ENCODE measurements around the gene CLASRP.
"Not testable (repeated sequence)": the region's sequence is repeated elsewhere in the genome, so short reads cannot be mapped to it uniquely, and the experiment has no call there.

CLASRP gene, protein sequence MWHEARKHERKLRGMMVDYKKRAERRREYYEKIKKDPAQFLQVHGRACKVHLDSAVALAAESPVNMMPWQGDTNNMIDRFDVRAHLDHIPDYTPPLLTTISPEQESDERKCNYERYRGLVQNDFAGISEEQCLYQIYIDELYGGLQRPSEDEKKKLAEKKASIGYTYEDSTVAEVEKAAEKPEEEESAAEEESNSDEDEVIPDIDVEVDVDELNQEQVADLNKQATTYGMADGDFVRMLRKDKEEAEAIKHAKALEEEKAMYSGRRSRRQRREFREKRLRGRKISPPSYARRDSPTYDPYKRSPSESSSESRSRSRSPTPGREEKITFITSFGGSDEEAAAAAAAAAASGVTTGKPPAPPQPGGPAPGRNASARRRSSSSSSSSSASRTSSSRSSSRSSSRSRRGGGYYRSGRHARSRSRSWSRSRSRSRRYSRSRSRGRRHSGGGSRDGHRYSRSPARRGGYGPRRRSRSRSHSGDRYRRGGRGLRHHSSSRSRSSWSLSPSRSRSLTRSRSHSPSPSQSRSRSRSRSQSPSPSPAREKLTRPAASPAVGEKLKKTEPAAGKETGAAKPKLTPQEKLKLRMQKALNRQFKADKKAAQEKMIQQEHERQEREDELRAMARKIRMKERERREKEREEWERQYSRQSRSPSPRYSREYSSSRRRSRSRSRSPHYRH

GRCh38 chr19:45038931-45039893 is at the start of gene CLASRP:
TSS of gene CLASRP (plus strand) at chr19:45039045. CDS start at chr19:45040213, 1,168 bp downstream.
- DNase-seq, result peak; percentile 73 to 81

DNA sequence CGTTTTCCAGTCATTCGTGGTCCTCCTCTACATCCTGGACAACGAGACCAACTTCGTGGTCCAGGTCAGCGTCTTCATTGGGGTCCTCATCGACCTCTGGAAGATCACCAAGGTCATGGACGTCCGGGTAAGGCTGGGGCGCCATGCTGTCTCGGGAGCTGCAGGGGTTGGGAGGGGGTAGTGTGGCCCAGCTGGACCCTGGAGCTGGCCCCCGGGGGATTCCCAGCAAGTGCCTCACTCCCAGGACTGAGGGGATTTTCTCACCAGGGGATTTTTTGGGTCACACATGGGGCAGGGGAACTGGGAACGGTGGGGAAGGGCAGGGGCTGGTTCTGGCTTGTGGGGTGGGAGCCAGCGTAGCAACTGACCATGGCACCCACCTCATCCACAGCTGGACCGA is 48.4 kb upstream of the CLASRP start:
- no peak for DNase-seq

GRCh38 chr19:44990966-44991365 is 47.9 kb upstream of the CLASRP start:
- DNase-seq, result no peak

GRCh38 chr19:44992336-44993163 is 46.3 kb upstream of the CLASRP start:
- DNase-seq, result no peak

- no peak for DNase-seq
Observed at GRCh38 chr19:44993526-44993925, 45.3 kb upstream of the CLASRP start.

DNA sequence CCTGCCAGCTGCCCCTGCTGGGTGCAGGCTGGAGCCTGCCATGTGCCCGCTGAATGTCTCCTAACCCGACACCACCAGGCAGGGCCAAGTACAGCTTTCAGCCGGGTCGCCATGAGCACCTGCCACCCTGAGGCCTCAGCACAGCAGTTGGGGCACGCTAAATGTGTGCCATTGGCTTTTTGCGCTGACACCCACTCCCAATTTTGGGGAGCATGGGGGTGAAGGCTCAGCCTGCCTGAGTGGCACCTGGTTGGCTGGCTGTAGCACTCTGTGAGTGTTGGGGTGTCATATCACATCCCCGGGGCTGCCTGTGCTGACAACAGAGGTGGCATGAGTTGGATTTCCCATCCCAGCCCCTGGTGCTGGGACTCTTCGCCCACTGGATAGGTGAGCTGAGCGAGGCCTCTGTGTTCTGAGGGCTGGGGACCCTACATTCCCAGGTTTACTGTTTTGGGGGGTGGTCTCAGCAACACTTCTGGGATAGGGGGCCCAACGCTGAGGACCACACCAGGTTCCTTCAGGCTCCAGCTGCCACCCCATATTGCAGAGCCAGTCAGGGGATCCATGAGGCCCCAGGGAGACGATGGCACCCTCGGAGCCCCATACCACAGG is 44.8 kb upstream of the CLASRP start:
- no peak for DNase-seq

GRCh38 chr19:44998025-44998424 is 40.8 kb upstream of the CLASRP start:
- no peak for DNase-seq

- DNase-seq, result not testable (repeated sequence)
Observed at GRCh38 chr19:44999131-44999925, 39.5 kb upstream of the CLASRP start.

- not testable (repeated sequence) for DNase-seq
Observed at GRCh38 chr19:45000665-45001064, 38.2 kb upstream of the CLASRP start.

- peak; percentile 76 to 86 for DNase-seq
Observed at GRCh38 chr19:45001087-45001739, 37.6 kb upstream of the CLASRP start, which contains the start of gene RELB. TSS of gene RELB (plus strand) at chr19:45001464. CDS start at chr19:45001580, 116 bp downstream.

GRCh38 chr19:45003485-45003884 is 35.4 kb upstream of the CLASRP start:
- no peak for DNase-seq

GRCh38 chr19:45005787-45006186 is 33.1 kb upstream of the CLASRP start:
- DNase-seq, result no peak

GRCh38 chr19:45008552-45008951 is 30.3 kb upstream of the CLASRP start:
- DNase-seq, result no peak

- DNase-seq, result no peak
Observed at GRCh38 chr19:45009625-45010255, 29.1 kb upstream of the CLASRP start.

GRCh38 chr19:45010306-45010705 is 28.5 kb upstream of the CLASRP start:
- no peak for DNase-seq

DNA sequence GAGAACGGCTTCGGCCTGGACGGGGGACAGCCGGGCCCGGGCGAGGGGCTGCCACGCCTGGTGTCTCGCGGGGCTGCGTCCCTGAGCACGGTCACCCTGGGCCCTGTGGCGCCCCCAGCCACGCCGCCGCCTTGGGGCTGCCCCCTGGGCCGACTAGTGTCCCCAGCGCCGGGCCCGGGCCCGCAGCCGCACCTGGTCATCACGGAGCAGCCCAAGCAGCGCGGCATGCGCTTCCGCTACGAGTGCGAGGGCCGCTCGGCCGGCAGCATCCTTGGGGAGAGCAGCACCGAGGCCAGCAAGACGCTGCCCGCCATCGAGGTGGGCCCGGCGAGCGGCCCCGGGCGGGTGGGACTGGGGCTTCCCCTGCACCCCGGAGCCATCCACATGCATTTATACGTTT is 26.9 kb upstream of the CLASRP start:
- DNase-seq, result no peak

DNA sequence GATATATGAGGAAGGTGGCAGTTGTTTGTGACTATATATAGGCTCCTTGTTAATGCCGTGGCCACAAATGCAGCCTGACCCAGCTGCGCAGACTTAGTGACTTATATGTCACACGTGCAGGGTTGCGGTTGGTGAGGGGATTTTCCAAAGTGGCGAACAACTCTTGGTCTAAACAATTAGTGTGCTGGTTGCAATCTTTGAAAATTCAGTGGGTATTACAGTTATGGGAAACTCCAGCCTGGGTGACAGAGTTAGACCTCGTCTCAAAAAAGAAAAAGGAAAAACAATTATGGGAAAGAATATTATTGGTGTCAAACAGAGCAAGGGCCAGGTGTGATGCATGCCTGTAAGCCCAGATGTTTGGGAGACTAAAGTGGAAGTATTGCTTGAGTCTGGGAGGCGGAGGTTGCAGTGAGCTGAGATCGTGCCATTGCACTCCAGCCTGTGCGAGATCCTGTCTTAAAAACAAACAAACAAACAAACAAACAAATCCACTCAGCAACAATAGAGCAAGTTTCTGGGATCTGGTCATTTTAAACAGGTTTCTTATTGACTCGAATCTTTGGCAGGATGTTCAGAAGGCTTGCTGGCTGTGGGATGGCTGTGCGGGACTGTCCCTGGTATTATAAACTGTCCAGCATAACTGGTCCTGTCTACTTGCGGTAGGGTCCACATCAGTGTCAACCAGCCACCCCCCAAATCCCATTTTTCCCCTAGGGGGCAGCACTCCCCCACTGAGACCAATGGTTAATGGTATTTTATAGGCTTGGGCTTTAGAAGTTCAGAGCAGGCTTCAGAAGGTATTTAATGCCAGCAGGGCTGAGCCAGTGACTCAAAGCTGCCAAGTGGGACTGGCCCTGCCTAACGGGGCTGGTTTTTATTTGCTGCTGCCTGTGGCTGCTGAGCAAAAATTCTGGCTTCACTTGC is 22.2 kb upstream of the CLASRP start:
- peak; percentile 34 to 56 for DNase-seq

- DNase-seq, result no peak
Observed at GRCh38 chr19:45019187-45019586, 19.7 kb upstream of the CLASRP start.

- no peak for DNase-seq
Observed at GRCh38 chr19:45020071-45020470, 18.8 kb upstream of the CLASRP start.

All from SHP77 (cell line).